ENCODE measurements around the gene LMBRD1. TPM values are rescaled to one million over a fixed set of nuclear protein-coding genes. Genes with fewer than 3 reads are reported as not detected.

The LMBRD1 gene
- polyA plus RNA-seq, 1 of the 3 experiments (the other 2 are of a cell fraction) = 6.5 TPM

DNA sequence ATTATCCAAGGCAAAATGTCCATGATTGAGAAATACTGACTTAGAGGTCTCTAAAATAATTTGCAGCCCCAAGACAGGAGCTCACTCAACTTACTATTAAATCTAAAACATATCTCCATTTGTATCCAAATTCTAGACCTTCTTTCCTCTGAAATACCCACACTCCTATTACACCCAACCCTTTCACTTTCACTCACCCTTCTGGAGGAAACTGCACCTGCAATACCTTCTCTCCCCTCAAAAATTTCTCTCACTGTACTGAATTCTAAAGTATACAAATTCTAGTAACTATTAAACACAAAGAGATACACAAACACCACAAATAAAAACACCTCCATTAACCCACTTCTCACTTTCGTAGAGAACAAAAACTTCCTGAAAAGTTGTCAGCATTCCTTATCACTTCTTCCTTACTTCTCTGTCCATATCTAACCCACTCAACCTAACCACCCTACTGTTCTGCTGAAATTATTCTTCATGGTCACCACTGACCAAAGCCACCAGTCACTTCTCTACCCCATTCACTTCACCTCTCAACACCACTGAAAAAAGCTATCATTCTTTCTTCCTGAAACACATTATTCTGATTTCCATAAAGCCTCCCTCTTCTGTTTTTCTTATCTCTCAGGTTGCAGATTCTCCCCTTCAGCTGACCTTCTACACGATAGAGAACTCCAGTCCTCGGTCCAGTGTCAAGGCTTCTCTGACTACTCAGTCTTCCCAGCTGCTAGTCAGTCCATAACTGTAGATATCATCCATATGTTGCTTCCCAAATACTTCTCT lies 12.0 kb downstream of the LMBRD1 start:
- no peak overlapping the region for H3K4me2 ChIP-seq
- no peak overlapping the region for H3K9ac ChIP-seq

DNA sequence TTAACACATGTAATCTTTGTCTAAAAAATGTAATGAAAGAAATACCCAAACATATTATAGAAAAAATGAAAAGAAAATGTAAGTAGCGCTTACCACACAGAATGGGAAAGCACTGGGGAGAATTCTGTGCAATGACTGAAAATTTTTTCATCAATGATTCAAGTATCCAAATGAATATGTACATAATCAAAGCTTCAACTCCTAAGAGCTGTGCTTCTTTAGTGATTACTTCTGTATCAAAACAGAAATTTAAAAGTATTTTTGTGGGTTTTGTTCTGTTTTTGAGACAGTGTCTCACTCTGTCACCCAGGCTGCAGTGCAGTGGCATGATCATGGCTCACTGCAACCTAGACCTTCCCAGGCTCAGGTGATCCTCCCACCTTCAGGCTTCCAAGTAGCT lies 13.7 kb downstream of the LMBRD1 start:
- no peak overlapping the region for H3K4me3 ChIP-seq (ENCODE audit: low read depth in 2 of 2, low read length in 1 of 2)
- no peak overlapping the region for H3K9ac ChIP-seq
- WGBS (ENCODE audit: low lambda C conversion rate) = 97% methylated on average over 1 of the region's 1 CpG
- H3K9me3 ChIP-seq = no peaks in the 10 kb centered on the region
- DNase-seq = no peak
- H3K27ac ChIP-seq (ENCODE audit: low read depth in 2 of 2, low read length in 1 of 2) = no peak overlapping the region
- H3K4me1 ChIP-seq (ENCODE audit: control insufficient read depth in 1 of 2, insufficient read depth in 2 of 2, low read depth in 1 of 2, low read length in 1 of 2) = no peaks in the 10 kb centered on the region; a peak in 2 of 4 replicates
- H3K36me3 ChIP-seq (replicated peaks in 1 of 2; ENCODE audit: control insufficient read depth in 1 of 2, insufficient read depth in 2 of 2, low read length in 1 of 2) = peaks cover 0 to 2% of the 10 kb centered on the region in 2 experiments
- ChIA-PET CTCF (no interaction called here), POLR2A (no interaction called here)
- no peaks in the 10 kb centered on the region for H4K20me1 ChIP-seq (ENCODE audit: insufficient read depth)
- H2AFZ ChIP-seq (ENCODE audit: low read depth) = no peak overlapping the region
- no peak overlapping the region for H3K4me2 ChIP-seq
- no peaks in the 10 kb centered on the region for H3K27me3 ChIP-seq (ENCODE audit: insufficient read depth)
- H3F3A ChIP-seq (replicated peaks; ENCODE audit: insufficient read depth) = no peaks in the 10 kb centered on the region
- no peaks in the 10 kb centered on the region for H3K79me2 ChIP-seq (ENCODE audit: insufficient read depth)
- no peaks in the 10 kb centered on the region for H3K9me2 ChIP-seq
- TF ChIP-seq RCOR1 (IDR thresholded peaks at IDR 0.05; ENCODE audit: low read length) = no peak
- no peak for TF ChIP-seq POLR2AphosphoS5 (IDR thresholded peaks at IDR 0.05; ENCODE audit: low read depth, low read length)
- no peak for TF ChIP-seq RAD21 (IDR thresholded peaks at IDR 0.05; ENCODE audit: low read length)
- TF ChIP-seq ELF1 (IDR thresholded peaks at IDR 0.05) = no peak
- TF ChIP-seq, protein P1, sequence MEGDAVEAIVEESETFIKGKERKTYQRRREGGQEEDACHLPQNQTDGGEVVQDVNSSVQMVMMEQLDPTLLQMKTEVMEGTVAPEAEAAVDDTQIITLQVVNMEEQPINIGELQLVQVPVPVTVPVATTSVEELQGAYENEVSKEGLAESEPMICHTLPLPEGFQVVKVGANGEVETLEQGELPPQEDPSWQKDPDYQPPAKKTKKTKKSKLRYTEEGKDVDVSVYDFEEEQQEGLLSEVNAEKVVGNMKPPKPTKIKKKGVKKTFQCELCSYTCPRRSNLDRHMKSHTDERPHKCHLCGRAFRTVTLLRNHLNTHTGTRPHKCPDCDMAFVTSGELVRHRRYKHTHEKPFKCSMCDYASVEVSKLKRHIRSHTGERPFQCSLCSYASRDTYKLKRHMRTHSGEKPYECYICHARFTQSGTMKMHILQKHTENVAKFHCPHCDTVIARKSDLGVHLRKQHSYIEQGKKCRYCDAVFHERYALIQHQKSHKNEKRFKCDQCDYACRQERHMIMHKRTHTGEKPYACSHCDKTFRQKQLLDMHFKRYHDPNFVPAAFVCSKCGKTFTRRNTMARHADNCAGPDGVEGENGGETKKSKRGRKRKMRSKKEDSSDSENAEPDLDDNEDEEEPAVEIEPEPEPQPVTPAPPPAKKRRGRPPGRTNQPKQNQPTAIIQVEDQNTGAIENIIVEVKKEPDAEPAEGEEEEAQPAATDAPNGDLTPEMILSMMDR (IDR thresholded peaks at IDR 0.05) = no peak
- no peak for TF ChIP-seq EP300 (IDR thresholded peaks at IDR 0.05; ENCODE audit: borderline replicate concordance in 1 of 2, low read depth in 1 of 2, low read length in 1 of 2)
- TF ChIP-seq MXI1 (IDR thresholded peaks at IDR 0.05; ENCODE audit: low read depth, low read length) = no peak
- TF ChIP-seq, protein P2, sequence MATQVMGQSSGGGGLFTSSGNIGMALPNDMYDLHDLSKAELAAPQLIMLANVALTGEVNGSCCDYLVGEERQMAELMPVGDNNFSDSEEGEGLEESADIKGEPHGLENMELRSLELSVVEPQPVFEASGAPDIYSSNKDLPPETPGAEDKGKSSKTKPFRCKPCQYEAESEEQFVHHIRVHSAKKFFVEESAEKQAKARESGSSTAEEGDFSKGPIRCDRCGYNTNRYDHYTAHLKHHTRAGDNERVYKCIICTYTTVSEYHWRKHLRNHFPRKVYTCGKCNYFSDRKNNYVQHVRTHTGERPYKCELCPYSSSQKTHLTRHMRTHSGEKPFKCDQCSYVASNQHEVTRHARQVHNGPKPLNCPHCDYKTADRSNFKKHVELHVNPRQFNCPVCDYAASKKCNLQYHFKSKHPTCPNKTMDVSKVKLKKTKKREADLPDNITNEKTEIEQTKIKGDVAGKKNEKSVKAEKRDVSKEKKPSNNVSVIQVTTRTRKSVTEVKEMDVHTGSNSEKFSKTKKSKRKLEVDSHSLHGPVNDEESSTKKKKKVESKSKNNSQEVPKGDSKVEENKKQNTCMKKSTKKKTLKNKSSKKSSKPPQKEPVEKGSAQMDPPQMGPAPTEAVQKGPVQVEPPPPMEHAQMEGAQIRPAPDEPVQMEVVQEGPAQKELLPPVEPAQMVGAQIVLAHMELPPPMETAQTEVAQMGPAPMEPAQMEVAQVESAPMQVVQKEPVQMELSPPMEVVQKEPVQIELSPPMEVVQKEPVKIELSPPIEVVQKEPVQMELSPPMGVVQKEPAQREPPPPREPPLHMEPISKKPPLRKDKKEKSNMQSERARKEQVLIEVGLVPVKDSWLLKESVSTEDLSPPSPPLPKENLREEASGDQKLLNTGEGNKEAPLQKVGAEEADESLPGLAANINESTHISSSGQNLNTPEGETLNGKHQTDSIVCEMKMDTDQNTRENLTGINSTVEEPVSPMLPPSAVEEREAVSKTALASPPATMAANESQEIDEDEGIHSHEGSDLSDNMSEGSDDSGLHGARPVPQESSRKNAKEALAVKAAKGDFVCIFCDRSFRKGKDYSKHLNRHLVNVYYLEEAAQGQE (IDR thresholded peaks at IDR 0.05; ENCODE audit: low read depth, low read length) = no peak
- no peak for TF ChIP-seq CHD2 (IDR thresholded peaks at IDR 0.05; ENCODE audit: low read length, partially characterized antibody)
- TF ChIP-seq FOSL2 (IDR thresholded peaks at IDR 0.05; ENCODE audit: borderline replicate concordance, low read depth) = no peak
- TF ChIP-seq TEAD4 (IDR thresholded peaks at IDR 0.05; ENCODE audit: borderline replicate concordance, insufficient read depth) = no peak
- TF ChIP-seq TAF1 (IDR thresholded peaks at IDR 0.05; ENCODE audit: borderline replicate concordance, low read depth, low read length) = no peak
- no peak for TF ChIP-seq FOXM1 (IDR thresholded peaks at IDR 0.05; ENCODE audit: low read depth)
- TF ChIP-seq EZH2phosphoT487 (IDR thresholded peaks at IDR 0.05; ENCODE audit: borderline replicate concordance, low read depth) = no peak
- TF ChIP-seq RFX5 (IDR thresholded peaks at IDR 0.05; ENCODE audit: low read length) = no peak

More for the DNA sequence above, 12.0 kb downstream of the LMBRD1 start:
- no peak overlapping the region for H3K27ac ChIP-seq (ENCODE audit: low read depth in 2 of 2, low read length in 1 of 2)
- H3K27me3 ChIP-seq (ENCODE audit: insufficient read depth) = no peaks in the 10 kb centered on the region
- no peak overlapping the region for H2AFZ ChIP-seq (ENCODE audit: low read depth)
- no peaks in the 10 kb centered on the region for H4K20me1 ChIP-seq (ENCODE audit: insufficient read depth)
- no peaks in the 10 kb centered on the region for H3K9me2 ChIP-seq
- 93% methylated on average over 3 of the region's 3 CpGs for WGBS (ENCODE audit: low lambda C conversion rate)
- no peak for DNase-seq
- ChIA-PET POLR2A (no interaction called here), CTCF (interaction anchor here (1.7 kb wide), 1 partner anchor 8 kb away, joined by 4 read pairs; no protein-coding TSS in a partner anchor)
- H3K9me3 ChIP-seq = no peaks in the 10 kb centered on the region
- H3K4me3 ChIP-seq (ENCODE audit: low read depth in 2 of 2, low read length in 1 of 2) = no peak overlapping the region
- no peaks in the 10 kb centered on the region for H3K79me2 ChIP-seq (ENCODE audit: insufficient read depth)
- no peaks in the 10 kb centered on the region for H3F3A ChIP-seq (replicated peaks; ENCODE audit: insufficient read depth)
- TF ChIP-seq RXRA (IDR thresholded peaks at IDR 0.05; ENCODE audit: borderline replicate concordance, low read depth) = no peak
- TF ChIP-seq ELF1 (IDR thresholded peaks at IDR 0.05) = no peak
- no peak for TF ChIP-seq SIN3A (IDR thresholded peaks at IDR 0.05; ENCODE audit: borderline replicate concordance, low read depth, low read length)
- TF ChIP-seq TCF12 (IDR thresholded peaks at IDR 0.05) = no peak
- TF ChIP-seq, protein P1 (IDR thresholded peaks at IDR 0.05) = no peak
- no peak for TF ChIP-seq FOSL2 (IDR thresholded peaks at IDR 0.05; ENCODE audit: borderline replicate concordance, low read depth)
- H3K36me3 ChIP-seq (replicated peaks in 1 of 2; ENCODE audit: control insufficient read depth in 1 of 2, insufficient read depth in 2 of 2, low read length in 1 of 2) = peaks cover 11 to 14% of the 10 kb centered on the region in 2 experiments
- no peaks in the 10 kb centered on the region; a peak in 2 of 4 replicates for H3K4me1 ChIP-seq (ENCODE audit: control insufficient read depth in 1 of 2, insufficient read depth in 2 of 2, low read depth in 1 of 2, low read length in 1 of 2)
